Stimulated activated CD8-positive, alpha-beta memory T cell treated with anti-CD3 and anti-CD28 coated beads, Interleukin-4, amount 100 ng/mL, for 1 hour (primary cell): ENCODE results near the gene CDC16.
"Not testable (repeated sequence)": the region's sequence is repeated elsewhere in the genome, so short reads cannot be mapped to it uniquely, and the experiment has no call there.

ENCODE experiments used
- DNase-seq, 2 donors: peaks; one replicate each; pipeline ENCODE4 v3.0.0-alpha.2; 2020; ENCODE audit warnings: low read depth in 2 of 2, low spot score in 1 of 2

CDC16 gene

GRCh38 chr13:114260814-114261213 is 26.1 kb downstream of the CDC16 start:
- DNase-seq, result no peak

DNA sequence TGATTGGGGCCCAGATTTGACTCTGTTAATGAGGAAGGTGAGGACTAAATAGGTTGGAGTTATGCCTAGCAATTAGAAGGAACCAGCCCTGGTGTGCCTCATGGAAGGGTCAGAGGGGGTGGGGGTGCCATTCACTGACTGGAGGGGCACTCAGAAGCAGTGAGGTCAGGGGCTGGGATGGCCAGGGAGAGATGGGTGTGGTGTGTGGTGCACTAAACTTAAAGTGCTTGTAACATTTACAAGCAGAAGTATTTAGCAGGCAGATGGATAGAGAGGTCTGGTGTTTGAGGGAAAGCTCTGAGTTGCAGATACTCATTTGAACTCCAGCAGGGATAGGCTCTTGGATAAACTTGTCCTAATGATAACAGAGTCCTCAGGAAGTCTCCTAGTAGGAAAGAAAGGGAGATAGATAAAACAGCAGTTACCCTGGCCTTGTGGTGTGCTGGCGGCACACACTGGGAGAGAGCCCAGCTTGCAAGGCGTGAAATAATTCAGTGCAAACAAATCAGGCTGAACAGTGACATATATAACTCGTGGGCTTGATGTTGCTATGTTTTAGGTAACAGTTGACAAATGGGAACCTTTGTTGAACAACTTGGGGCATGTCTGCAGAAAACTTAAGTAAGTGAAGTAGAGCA is 26.8 kb downstream of the CDC16 start:
- DNase-seq, result no peak

- DNase-seq, result no peak
Observed at GRCh38 chr13:114263578-114263977, 28.9 kb downstream of the CDC16 start.

GRCh38 chr13:114264313-114264712 is 29.6 kb downstream of the CDC16 start:
- not testable (repeated sequence) for DNase-seq

- no peak for DNase-seq
Observed at GRCh38 chr13:114264886-114265611, 30.4 kb downstream of the CDC16 start.

GRCh38 chr13:114266241-114266640 is 31.5 kb downstream of the CDC16 start:
- DNase-seq, result no peak

DNA sequence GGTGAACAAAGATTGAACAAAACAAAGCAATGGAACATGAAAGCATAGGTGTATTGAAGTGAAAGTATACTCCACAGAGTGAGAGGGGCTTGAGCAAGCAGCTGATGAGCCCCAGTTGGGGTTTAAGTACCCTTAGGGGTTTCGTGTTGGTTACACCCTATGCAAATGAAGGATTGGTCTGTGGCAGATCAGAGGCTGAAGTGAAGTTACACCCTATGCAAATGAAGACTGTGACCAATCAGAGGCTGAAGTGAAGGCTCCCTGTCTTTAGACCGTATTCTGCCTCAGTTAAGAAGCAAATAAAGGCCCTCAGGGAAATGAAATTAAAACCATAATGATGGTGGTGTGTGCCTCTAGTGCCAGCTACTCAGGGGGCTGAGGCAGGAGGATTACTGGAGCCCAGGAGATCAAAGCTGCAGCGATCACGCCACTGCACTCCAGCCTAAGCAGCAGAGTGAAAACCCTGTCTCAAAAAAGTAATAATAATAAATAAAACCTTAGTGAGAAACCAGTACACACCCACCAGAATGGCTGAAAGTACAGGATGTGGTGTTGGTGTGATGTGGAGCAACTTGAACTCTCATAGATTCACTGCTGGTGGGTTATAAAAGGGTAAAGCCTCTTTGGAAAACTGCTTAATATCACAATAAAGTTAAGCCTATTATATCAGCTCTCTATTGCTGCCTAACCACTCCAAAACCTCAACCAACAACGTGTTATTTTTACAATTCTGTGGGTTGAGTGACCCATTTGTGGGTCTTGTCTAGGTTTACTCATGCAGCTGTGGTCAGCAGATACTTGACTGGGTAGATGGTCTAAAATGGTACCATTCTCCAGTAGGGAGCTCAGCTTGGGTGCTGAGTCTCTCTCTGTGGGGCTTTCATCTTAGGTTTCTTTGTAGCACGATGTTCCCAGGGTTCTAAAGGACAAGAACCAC is 33.9 kb downstream of the CDC16 start:
- no peak for DNase-seq

DNA sequence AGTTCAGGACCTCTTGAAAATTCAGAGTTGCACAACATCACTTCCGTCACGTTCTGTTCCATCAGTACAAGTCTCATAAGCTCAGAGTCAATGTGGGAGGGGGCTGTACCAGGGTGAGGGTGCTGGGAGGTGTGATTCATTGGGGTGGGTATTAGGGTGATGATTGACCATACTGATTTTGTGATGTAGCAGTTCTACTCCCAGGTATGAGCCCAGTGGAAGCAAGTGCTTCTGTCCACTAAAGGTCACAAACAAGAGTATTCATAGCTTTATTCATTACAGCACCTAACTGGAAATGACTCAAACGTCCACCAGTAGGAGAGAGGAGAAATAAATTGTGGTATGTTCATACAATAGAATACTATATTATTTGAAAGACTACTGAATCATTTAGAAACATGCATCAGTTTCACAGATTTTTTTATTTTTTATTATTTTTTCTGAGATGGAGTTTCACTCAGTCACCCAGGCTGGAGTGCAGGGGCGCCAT is 34.6 kb downstream of the CDC16 start:
- no peak for DNase-seq

- DNase-seq, result no peak
Observed at GRCh38 chr13:114272977-114273376, 38.3 kb downstream of the CDC16 start.

GRCh38 chr13:114275304-114275703 is 40.6 kb downstream of the CDC16 start:
- DNase-seq, result no peak

DNA sequence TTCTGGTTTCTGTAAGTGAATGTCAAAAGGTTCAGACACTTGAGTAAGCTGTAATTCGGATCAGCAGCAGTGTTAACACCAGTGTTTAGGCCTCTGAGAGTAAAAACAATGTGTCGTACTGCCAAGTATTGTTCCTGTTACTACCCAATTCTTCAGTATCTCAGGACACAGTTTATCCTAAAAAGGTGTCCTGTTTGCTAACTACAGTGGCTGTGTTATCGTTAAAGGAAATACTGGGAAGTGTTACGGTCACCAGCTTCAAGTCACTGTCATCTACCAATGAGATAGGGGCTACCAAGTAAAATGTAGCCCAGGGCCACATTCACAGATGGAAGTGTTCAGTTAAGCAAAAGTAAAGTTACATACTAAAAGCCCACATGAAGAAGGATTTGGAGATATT is 44.4 kb downstream of the CDC16 start:
- DNase-seq, result no peak

DNA sequence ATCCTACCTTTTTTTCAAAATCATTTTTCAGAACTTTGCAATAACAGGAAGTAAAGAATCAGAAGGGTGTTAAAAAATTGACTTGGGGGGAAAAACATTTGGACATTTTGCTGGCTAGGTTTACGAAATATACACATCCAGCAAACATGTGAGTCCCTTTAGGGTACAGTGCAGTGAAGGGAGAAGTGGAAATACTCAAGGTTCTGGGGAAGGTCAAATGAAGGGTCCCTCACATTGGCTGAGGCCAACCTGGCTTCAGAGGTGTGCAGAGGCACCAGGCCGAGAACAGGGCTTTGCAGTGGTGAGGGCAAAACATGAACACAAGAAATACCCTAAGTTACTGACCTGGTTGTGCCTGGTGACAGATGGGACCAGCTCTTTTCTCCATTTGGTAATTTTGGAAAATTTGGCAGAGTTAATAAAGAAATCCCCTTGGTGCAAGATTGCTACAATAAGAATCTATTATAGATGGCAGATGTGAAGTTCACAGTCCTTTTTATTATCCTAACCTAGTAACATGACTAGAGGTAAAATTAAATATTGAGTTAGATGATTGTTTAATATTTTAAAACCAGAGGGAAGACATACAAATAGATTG is 45.2 kb downstream of the CDC16 start:
- no peak for DNase-seq

DNA sequence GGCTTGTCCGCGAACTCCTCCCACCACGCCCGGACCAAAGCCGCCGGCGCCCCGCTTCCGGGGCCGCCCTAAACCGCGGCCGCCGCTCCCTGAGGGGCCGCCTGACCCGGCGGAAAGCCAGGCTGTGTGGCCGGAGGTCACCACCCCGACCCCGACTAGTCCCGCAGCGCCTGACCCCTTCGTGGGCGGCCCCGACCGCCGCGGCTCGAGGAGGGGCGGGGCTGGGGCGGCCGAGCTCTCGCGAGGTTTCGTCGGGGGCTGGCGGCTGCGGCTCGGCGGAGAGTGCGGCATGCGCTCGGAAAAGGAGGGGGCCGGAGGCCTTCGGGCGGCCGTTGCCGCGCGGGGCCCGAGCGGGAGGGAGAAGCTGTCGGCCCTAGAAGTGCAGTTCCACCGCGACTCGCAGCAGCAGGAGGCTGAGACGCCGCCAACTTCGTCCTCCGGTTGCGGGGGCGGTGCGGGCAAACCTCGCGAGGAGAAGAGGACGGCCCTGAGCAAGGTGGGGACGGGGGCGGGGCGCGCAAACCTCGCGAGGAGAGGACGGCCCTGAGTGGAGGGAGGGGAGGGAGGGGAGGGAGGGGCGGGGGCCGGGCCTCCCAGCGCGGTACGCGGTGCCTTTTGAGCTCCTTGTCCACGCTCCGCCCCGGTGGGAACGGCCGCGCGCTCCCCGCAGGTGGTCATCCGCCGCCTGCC is 46.8 kb downstream of the CDC16 start, which contains the start of gene UPF3A:
UPF3A (plus strand) TSS at position 251 of the 690 bp plus-strand sequence; CDS start at position 290, 39 bp downstream.
- DNase-seq, result peak; percentile 71 to 79

- DNase-seq, result no peak
Observed at GRCh38 chr13:114282041-114282670, 47.5 kb downstream of the CDC16 start.

DNA sequence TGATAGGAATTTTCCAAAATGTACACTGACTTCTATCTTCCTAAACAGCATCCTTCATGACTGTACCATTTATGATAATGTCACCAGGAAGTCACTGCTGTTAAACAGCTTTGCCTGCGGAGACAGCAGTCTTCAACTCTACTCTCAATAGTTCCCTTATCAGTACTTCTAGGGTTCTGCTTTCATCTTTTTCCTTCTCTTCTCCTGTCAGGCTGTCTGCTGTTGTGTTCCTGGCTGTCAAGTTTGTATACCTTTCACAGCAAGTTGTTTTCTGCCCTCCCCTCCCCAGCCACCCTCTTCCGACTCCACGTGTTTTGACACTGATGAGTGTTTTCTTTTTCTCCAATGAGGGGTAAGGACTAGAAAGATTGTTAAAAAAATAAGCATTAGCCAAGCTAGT is 48.9 kb downstream of the CDC16 start:
- DNase-seq, result no peak

GRCh38 chr13:114284680-114285079 is 50.0 kb downstream of the CDC16 start:
- no peak for DNase-seq

DNA sequence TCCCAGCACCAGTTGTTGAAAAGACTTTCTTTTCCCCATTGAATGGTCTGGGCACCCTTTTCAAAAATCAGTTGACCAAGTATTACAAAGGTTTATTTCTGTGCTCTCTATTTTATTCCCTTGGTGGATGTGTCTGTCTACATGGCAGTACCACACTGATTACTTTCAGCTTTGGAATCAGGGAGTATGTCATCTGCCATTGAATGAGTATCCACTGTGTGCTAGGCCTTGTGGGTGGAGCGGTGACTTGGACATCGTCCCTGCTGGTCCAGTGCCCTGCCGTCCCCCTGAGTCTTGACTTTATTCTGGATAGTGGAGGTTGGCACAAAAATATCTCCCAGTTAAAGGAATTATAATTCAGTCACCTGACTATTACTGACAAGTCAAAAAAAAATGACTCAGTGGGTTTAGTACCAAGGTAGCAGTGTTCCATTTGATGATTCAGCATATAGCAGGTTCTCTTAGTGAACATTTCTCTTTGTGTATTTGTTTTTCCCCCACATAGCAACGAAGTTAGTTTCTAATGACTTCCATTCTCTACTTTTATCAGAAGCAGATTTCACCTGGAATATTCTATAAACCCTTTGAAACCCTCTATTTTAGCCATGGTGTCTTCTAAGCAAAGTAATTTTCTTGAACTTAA is 50.6 kb downstream of the CDC16 start:
- no peak for DNase-seq

DNA sequence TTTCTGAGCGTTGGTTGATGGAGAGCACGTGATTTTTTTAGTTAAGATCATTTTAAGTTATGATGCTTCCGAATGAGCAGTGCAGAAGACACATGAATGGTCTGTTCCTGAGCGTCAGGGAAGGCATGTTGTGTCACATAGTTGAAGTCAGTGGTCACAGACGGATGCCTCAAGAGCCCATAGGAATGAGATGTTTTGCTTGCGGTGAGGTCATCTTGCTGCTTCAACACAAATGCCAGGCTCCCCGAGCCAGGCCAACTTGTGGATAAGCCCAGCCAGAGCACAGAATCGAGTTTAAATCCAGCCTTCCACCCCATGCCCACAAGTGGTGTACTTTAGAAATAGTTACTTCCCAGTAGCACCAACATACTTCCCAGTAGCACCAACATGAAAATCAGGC is 52.1 kb downstream of the CDC16 start:
- DNase-seq, result no peak

GRCh38 chr13:114288157-114288591 is 53.5 kb downstream of the CDC16 start:
- DNase-seq, result no peak
